Activated T-cell treated with anti-CD3 and anti-CD28 coated beads, Interleukin-2, amount 50 U/mL, for 48 hours (primary cell): ENCODE measurements around the gene PDGFD.

Experiments
- DNase-seq, 2 experiments: peaks; one replicate each; pipeline ENCODE4 v3.0.0-alpha.2; 2020

The PDGFD gene

GRCh38 chr11:103994518-103994917 is 169.4 kb downstream of the PDGFD start:
- no peak for DNase-seq

GRCh38 chr11:103994094-103994493 is 169.9 kb downstream of the PDGFD start:
- DNase-seq: no peak

- no peak for DNase-seq
These were observed 170.4 kb downstream of the PDGFD start for GRCh38 chr11:103993507-103993906.

GRCh38 chr11:103988595-103988969 is 175.4 kb downstream of the PDGFD start:
- no peak for DNase-seq

- no peak for DNase-seq
These were observed 176.0 kb downstream of the PDGFD start for GRCh38 chr11:103987629-103988594.

GRCh38 chr11:103985041-103985440 is 178.9 kb downstream of the PDGFD start:
- DNase-seq: no peak

GRCh38 chr11:103980108-103980507 is 183.8 kb downstream of the PDGFD start:
- no peak for DNase-seq

- DNase-seq: no peak
These were observed 185.0 kb downstream of the PDGFD start for GRCh38 chr11:103978616-103979595.

- DNase-seq: no peak
These were observed 191.9 kb downstream of the PDGFD start for GRCh38 chr11:103972013-103972412.

- no peak for DNase-seq
These were observed 193.2 kb downstream of the PDGFD start for GRCh38 chr11:103970701-103971249.

GRCh38 chr11:103968685-103969084 is 195.3 kb downstream of the PDGFD start:
- DNase-seq: no peak

- no peak for DNase-seq
These were observed 196.0 kb downstream of the PDGFD start for GRCh38 chr11:103967985-103968384.

GRCh38 chr11:103964390-103964789 is 199.6 kb downstream of the PDGFD start:
- DNase-seq: no peak

GRCh38 chr11:103963648-103964047 is 200.3 kb downstream of the PDGFD start:
- DNase-seq: no peak

GRCh38 chr11:103961010-103961409 is 202.9 kb downstream of the PDGFD start:
- no peak for DNase-seq

GRCh38 chr11:103960108-103960507 is 203.8 kb downstream of the PDGFD start:
- no peak for DNase-seq

GRCh38 chr11:103959279-103959942 is 204.5 kb downstream of the PDGFD start:
- no peak for DNase-seq

- no peak for DNase-seq
These were observed 205.3 kb downstream of the PDGFD start for GRCh38 chr11:103958475-103959215.

GRCh38 chr11:103953797-103954486 is 210.0 kb downstream of the PDGFD start:
- DNase-seq: no peak

- no peak for DNase-seq
These were observed 214.2 kb downstream of the PDGFD start for GRCh38 chr11:103949781-103950180.

- DNase-seq: no peak
These were observed 215.7 kb downstream of the PDGFD start for GRCh38 chr11:103948187-103948763.
